Measurements from ENCODE around the gene CPEB1. TPM values are rescaled to one million over a fixed set of nuclear protein-coding genes. Genes with fewer than 3 reads are reported as not detected.

CPEB1 gene
- polyA plus RNA-seq, 2 of the 4 experiments (the other 2 are of a cell fraction), result 2.7 to 7.0 TPM

DNA sequence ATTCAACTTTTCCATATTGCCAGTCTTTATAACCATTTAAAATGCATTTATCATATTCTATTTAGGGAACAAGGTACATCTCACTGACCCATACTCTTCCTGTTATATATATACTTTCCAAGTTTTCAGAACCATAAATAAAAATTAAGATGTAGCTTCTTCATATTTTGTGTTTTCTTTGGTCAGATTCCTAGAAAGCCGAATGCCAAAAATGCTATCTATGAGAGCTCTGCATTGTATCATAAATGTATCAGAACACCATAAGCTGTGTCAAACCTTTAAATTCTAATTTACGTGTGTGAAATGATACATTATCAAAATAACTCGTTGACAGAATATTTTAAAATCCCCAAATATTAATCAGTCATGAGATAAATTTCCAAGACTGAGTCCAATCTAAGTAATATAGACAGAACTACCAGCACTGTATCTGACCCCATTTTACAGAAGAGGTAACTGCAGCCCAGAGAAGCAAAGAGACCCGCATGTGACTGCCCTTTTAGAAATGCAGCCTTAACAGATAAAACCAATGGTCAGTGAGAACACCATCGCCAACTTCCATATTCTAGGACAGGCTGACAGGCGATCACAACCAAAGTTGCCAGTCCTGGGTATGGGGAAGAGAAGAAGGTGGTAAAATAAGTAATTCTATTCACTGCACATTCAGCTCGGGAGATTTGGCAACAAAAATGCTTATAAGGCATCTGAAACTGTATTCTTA is 90.7 kb downstream of the CPEB1 start:
- Histone ChIP-seq H3K27ac (no peak overlapping the region), H3K4me2 (no peak overlapping the region), H3K9me3 (no peaks in the 10 kb centered on the region), H3K4me3 (no peak overlapping the region), H3K4me1 (no peaks in the 10 kb centered on the region)
- 66% methylated on average over 7 of the region's 7 CpGs for WGBS (ENCODE audit: missing lambda C conversion rate)
- DNase-seq (ENCODE audit: low read depth in 1 of 2, low spot score in 1 of 2) (no peak), FAIRE-seq (no peak), ATAC-seq (no peak)
- CTCF ChIA-PET, result interaction anchor here (1.1 to 2.8 kb wide), 2 partner anchors 11 to 16 kb away, joined by 4 to 10 read pairs; partner anchors contain the start of gene RPS17
- POLR2A ChIA-PET, result no interaction called here
- TF ChIP-seq RCOR1 (IDR thresholded peaks at IDR 0.05; ENCODE audit: low read depth, low read length) (no peak), TP53 (CRISPR knock-in tag; IDR thresholded peaks at IDR 0.05) (no peak)
- TF ChIP-seq, protein P1, sequence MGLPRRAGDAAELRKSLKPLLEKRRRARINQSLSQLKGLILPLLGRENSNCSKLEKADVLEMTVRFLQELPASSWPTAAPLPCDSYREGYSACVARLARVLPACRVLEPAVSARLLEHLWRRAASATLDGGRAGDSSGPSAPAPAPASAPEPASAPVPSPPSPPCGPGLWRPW (IDR thresholded peaks at IDR 0.05), result no peak

DNA sequence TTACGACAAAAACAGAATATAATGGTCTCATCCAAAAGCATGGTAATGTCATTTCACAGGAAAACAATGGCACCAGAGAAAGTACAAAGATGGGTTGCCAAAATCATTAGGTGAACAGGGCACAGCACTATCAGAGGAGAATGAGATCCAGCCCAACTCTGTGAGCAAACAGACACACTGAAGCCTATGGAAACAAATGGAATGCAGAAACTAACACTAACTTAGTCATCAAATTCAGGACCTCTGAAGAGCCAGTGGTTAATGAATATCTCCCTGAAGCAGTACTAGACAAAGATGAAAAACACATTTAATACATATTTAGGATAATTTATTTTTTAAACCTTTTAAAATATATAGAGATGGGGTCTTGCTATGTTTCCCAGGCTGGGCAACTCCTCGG is 92.3 kb downstream of the CPEB1 start:
- no peak overlapping the region for H3K27ac ChIP-seq
- WGBS (ENCODE audit: missing lambda C conversion rate), result 65% methylated on average over 2 of the region's 2 CpGs
- H3K9me3 ChIP-seq, result no peaks in the 10 kb centered on the region
- H3K4me3 ChIP-seq, result no peak overlapping the region
- ChIA-PET CTCF (no interaction called here), POLR2A (no interaction called here)
- FAIRE-seq (no peak), ATAC-seq (no peak), DNase-seq (ENCODE audit: low read depth in 1 of 2, low spot score in 1 of 2) (no peak)
- H3K4me1 ChIP-seq, result no peaks in the 10 kb centered on the region
- no peak for TF ChIP-seq EP300 (IDR thresholded peaks at IDR 0.05)
- no peak for TF ChIP-seq RARB (CRISPR knock-in tag; IDR thresholded peaks at IDR 0.05)
- TF ChIP-seq HOXA7 (CRISPR knock-in tag; IDR thresholded peaks at IDR 0.05), result no peak
- TF ChIP-seq BHLHE40 (IDR thresholded peaks at IDR 0.05; ENCODE audit: low read depth, low read length), result no peak
- no peak for TF ChIP-seq RNF2 (IDR thresholded peaks at IDR 0.05; ENCODE audit: borderline replicate concordance, low read depth)
- no peak for TF ChIP-seq ZNF302 (CRISPR knock-in tag; IDR thresholded peaks at IDR 0.05)
- no peak for TF ChIP-seq ZC3H11A (IDR thresholded peaks at IDR 0.05)
- TF ChIP-seq, protein P2, sequence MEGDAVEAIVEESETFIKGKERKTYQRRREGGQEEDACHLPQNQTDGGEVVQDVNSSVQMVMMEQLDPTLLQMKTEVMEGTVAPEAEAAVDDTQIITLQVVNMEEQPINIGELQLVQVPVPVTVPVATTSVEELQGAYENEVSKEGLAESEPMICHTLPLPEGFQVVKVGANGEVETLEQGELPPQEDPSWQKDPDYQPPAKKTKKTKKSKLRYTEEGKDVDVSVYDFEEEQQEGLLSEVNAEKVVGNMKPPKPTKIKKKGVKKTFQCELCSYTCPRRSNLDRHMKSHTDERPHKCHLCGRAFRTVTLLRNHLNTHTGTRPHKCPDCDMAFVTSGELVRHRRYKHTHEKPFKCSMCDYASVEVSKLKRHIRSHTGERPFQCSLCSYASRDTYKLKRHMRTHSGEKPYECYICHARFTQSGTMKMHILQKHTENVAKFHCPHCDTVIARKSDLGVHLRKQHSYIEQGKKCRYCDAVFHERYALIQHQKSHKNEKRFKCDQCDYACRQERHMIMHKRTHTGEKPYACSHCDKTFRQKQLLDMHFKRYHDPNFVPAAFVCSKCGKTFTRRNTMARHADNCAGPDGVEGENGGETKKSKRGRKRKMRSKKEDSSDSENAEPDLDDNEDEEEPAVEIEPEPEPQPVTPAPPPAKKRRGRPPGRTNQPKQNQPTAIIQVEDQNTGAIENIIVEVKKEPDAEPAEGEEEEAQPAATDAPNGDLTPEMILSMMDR (IDR thresholded peaks at IDR 0.05), result no peak
- TF ChIP-seq FOSB (CRISPR knock-in tag; IDR thresholded peaks at IDR 0.05), result no peak
- TF ChIP-seq MYC (IDR thresholded peaks at IDR 0.05; ENCODE audit: borderline replicate concordance, low read length), result no peak
- TF ChIP-seq MAZ (IDR thresholded peaks at IDR 0.05; ENCODE audit: borderline replicate concordance, low read depth, low read length), result no peak
- TF ChIP-seq, protein P3, sequence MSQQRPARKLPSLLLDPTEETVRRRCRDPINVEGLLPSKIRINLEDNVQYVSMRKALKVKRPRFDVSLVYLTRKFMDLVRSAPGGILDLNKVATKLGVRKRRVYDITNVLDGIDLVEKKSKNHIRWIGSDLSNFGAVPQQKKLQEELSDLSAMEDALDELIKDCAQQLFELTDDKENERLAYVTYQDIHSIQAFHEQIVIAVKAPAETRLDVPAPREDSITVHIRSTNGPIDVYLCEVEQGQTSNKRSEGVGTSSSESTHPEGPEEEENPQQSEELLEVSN (IDR thresholded peaks at IDR 0.05; ENCODE audit: borderline replicate concordance, low read depth), result no peak
- TF ChIP-seq, protein P4, sequence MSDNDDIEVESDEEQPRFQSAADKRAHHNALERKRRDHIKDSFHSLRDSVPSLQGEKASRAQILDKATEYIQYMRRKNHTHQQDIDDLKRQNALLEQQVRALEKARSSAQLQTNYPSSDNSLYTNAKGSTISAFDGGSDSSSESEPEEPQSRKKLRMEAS (IDR thresholded peaks at IDR 0.05), result no peak
- TF ChIP-seq RCOR1 (IDR thresholded peaks at IDR 0.05; ENCODE audit: low read depth, low read length), result no peak
- H3K4me2 ChIP-seq, result no peak overlapping the region

DNA sequence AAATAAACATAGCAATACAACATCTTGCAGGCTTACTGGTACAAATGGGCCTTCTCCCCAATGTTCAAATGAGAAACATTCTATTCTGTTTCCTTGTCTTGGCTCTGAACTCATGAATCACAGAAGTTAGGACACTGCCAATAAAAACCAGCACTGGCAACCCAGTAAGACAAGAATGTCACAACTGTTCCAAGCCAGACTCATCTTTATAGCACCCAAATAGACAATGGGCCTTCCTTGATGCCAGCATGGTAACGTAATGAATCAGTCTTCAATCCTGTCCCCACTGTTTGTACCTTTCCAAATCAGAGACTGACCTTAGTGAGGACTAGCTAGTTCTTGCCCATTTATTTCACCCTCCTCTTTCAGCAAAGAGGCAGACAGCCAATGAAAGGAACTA is 92.8 kb downstream of the CPEB1 start:
- WGBS (ENCODE audit: missing lambda C conversion rate), result 84% methylated on average over 1 of the region's 1 CpG
- Histone ChIP-seq H3K27ac (no peak overlapping the region), H3K4me2 (no peak overlapping the region), H3K4me3 (no peak overlapping the region), H3K9me3 (no peaks in the 10 kb centered on the region), H3K4me1 (no peaks in the 10 kb centered on the region)
- CTCF ChIA-PET, result interaction anchor here (1.0 kb wide), 1 partner anchor 10 kb away, joined by 5 read pairs; no protein-coding TSS in a partner anchor
- FAIRE-seq (no peak), DNase-seq (ENCODE audit: low read depth in 1 of 2, low spot score in 1 of 2) (no peak), ATAC-seq (no peak)
- POLR2A ChIA-PET, result interaction anchor here (2.4 kb wide), 1 partner anchor 14 kb away, joined by 9 read pairs; the partner anchor contains the start of gene RPS17
- TF ChIP-seq RNF2 (IDR thresholded peaks at IDR 0.05; ENCODE audit: borderline replicate concordance, low read depth) (no peak), MAZ (IDR thresholded peaks at IDR 0.05; ENCODE audit: borderline replicate concordance, low read depth, low read length) (no peak), ZFP36 (IDR thresholded peaks at IDR 0.05; ENCODE audit: borderline replicate concordance, partially characterized antibody) (no peak), SMC3 (IDR thresholded peaks at IDR 0.05) (no peak), CBX2 (IDR thresholded peaks at IDR 0.05; ENCODE audit: borderline replicate concordance, low read depth) (no peak), TP53 (CRISPR knock-in tag; IDR thresholded peaks at IDR 0.05) (no peak), EP300 (IDR thresholded peaks at IDR 0.05) (no peak), ZSCAN20 (CRISPR knock-in tag; IDR thresholded peaks at IDR 0.05) (no peak), POLR2A (IDR thresholded peaks at IDR 0.05; ENCODE audit: low read length) (no peak), EHMT2 (IDR thresholded peaks at IDR 0.05; ENCODE audit: low read depth) (no peak), CHD4 (IDR thresholded peaks at IDR 0.05; ENCODE audit: borderline replicate concordance) (no peak)
- TF ChIP-seq, protein P5, sequence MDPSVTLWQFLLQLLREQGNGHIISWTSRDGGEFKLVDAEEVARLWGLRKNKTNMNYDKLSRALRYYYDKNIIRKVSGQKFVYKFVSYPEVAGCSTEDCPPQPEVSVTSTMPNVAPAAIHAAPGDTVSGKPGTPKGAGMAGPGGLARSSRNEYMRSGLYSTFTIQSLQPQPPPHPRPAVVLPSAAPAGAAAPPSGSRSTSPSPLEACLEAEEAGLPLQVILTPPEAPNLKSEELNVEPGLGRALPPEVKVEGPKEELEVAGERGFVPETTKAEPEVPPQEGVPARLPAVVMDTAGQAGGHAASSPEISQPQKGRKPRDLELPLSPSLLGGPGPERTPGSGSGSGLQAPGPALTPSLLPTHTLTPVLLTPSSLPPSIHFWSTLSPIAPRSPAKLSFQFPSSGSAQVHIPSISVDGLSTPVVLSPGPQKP (IDR thresholded peaks at IDR 0.05; ENCODE audit: low read depth, low read length), result no peak

All from A549 (cell line).